ENCODE results near the gene STARD5.

The STARD5 gene

DNA sequence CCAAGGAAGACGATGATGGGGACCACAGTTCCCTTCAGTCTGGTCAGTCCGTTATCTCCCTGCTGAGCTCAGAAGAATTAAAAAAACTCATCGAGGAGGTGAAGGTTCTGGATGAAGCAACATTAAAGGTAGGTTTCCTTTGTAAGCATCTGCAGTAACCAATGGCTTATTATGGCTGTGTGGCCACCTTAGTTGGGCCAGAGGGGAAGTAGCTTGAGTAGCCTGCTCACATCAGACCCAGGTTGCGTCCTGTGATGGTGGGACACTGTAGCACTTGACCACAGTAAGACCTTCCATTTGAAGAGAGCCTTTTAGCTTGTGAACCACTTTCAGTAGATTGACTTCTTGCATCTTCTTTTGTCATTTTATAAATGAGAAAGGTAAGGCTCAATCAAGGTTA, 22.6 kb downstream of the STARD5 start:
- TF ChIP-seq, protein P1, sequence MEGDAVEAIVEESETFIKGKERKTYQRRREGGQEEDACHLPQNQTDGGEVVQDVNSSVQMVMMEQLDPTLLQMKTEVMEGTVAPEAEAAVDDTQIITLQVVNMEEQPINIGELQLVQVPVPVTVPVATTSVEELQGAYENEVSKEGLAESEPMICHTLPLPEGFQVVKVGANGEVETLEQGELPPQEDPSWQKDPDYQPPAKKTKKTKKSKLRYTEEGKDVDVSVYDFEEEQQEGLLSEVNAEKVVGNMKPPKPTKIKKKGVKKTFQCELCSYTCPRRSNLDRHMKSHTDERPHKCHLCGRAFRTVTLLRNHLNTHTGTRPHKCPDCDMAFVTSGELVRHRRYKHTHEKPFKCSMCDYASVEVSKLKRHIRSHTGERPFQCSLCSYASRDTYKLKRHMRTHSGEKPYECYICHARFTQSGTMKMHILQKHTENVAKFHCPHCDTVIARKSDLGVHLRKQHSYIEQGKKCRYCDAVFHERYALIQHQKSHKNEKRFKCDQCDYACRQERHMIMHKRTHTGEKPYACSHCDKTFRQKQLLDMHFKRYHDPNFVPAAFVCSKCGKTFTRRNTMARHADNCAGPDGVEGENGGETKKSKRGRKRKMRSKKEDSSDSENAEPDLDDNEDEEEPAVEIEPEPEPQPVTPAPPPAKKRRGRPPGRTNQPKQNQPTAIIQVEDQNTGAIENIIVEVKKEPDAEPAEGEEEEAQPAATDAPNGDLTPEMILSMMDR (conservative IDR thresholded peaks at IDR 0.05; ENCODE audit: control insufficient read depth, insufficient read depth, low read depth, low read length), result no peak
- no peak overlapping the region for H3K4me3 ChIP-seq (ENCODE audit: control insufficient read depth, low read depth, low read length)

DNA sequence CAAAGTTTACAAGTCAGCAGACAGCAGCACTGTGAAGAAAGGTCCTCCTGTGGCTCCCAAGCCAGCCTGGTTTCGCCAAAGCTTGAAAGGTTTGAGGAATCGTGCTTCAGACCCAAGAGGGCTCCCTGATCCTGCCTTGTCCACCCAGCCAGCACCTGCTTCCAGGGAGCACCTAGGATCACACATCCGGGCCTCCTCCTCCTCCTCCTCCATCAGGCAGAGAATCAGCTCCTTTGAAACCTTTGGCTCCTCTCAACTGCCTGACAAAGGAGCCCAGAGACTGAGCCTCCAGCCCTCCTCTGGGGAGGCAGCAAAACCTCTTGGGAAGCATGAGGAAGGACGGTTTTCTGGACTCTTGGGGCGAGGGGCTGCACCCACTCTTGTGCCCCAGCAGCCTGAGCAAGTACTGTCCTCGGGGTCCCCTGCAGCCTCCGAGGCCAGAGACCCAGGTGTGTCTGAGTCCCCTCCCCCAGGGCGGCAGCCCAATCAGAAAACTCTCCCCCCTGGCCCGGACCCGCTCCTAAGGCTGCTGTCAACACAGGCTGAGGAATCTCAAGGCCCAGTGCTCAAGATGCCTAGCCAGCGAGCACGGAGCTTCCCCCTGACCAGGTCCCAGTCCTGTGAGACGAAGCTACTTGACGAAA, 24.2 kb downstream of the STARD5 start:
- H3K4me3 ChIP-seq (ENCODE audit: control insufficient read depth, low read depth, low read length), result no peak overlapping the region
- no peak for DNase-seq (ENCODE audit: low read depth)
- TF ChIP-seq, protein P1 (conservative IDR thresholded peaks at IDR 0.05; ENCODE audit: control insufficient read depth, insufficient read depth, low read depth, low read length), result no peak

More for the DNA sequence above, 22.6 kb downstream of the STARD5 start:
- no peak for DNase-seq (ENCODE audit: low read depth)

DNA sequence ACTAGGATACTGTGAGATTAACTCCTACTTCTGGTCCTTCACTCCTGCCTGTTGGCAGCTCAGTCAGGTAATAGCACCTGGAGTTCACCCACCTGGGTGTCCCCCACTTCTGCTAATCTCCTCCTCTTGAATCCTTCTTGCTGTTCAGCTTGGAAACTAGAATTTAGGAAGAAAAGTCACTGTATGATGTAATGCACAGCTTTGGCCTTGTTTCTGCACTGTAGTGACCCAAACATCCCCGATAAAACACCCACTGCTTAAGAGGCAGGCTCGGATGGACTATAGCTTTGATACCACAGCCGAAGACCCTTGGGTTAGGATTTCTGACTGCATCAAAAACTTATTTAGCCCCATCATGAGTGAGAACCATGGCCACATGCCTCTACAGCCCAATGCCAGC, 24.8 kb downstream of the STARD5 start:
- DNase-seq (ENCODE audit: low read depth), result no peak
- no peak overlapping the region for H3K4me3 ChIP-seq (ENCODE audit: control insufficient read depth, low read depth, low read length)
- TF ChIP-seq, protein P1 (conservative IDR thresholded peaks at IDR 0.05; ENCODE audit: control insufficient read depth, insufficient read depth, low read depth, low read length), result no peak

DNA sequence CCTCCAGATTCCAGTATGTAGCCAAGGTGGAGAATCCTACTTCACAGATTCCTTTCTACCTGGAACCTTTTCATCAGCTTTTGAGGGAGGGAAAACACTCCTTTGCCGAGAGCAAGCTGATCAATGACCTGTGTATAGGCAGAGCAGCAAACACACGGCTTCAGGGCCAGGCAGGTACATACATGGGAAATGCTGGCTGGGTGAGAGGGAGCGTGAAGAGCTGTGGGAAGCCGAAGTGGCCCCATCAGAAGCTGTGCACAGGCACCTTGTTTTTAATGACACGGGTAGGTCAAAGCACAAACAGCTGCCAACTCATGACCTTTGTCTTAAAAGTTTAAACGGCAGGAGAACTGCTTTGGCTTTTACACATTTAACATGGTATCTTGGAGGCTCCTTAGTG, 25.3 kb downstream of the STARD5 start:
- TF ChIP-seq, protein P1 (conservative IDR thresholded peaks at IDR 0.05; ENCODE audit: control insufficient read depth, insufficient read depth, low read depth, low read length), result no peak
- H3K4me3 ChIP-seq (ENCODE audit: control insufficient read depth, low read depth, low read length), result no peak overlapping the region
- no peak for DNase-seq (ENCODE audit: low read depth)

DNA sequence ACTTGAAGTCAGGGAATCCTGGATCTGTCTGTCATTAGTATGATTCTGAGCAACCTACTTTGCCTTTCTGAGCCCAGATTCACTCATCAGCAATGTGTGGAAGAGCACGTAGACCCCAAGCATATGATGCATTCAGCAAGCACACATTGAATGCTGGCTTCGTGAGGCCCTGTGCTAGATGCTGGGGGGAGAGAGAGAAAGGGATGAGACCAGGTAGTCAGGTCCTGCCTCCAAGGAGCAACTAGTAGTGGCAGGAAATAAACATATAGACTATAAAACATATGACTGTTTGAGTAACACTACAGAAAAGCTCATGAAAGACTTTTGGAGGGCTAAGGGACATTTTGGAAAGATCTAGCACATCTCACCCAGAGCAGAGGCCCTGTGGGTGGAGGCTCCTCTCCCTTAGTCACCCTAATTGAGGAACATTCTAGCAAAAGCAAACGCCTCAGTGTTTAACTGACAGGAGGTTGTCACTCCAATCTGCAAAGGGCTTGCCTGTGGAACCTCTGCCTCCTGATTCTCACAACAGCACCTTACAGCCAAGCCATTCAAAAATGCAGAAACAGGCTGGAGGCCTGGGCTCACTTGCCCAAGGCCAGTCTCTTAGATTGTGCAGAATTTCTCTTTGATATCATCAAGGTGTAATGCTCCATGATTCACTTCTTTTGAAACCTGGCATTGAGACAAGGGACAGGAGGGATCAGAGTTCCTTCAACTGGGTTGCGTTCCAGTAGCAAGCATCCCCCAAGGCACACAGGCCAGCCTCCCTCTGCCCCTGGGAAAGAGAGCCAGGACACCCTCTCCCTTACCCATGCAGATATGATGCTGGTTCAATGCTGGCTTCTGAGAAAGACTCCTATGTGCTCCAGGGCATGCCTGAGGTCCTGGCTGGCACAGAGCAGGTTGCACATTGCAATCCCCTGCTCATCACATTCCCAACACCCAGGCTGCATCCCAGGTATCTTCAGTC, 26.1 kb downstream of the STARD5 start:
- H3K4me3 ChIP-seq (ENCODE audit: control insufficient read depth, low read depth, low read length), result no peak overlapping the region
- no peak for DNase-seq (ENCODE audit: low read depth)
- TF ChIP-seq, protein P1 (conservative IDR thresholded peaks at IDR 0.05; ENCODE audit: control insufficient read depth, insufficient read depth, low read depth, low read length), result no peak

DNA sequence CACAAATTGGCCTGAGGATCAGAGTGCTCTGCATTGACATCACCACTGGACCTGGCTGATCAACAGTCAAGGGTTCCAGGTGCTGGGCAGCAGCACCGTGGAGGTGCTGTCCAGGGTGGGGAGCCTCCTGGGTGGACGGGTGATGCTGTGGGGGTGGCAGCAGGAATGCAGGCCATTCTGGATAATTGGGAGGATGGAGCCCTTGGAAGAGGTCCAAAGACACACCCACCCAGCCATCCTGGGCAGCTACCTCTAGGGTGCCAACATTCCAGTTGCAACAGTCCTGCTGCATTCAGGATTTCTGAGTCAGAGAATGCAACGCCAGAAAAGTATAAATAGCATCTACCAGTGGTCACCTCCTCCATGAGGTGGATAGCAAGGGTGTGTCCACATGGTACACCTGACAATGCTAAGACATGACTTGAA, 26.8 kb downstream of the STARD5 start:
- DNase-seq (ENCODE audit: low read depth), result no peak
- TF ChIP-seq, protein P1 (conservative IDR thresholded peaks at IDR 0.05; ENCODE audit: control insufficient read depth, insufficient read depth, low read depth, low read length), result no peak
- H3K4me3 ChIP-seq (ENCODE audit: control insufficient read depth, low read depth, low read length), result no peak overlapping the region
